Measurements from ENCODE around the gene PRSS12. TPM values are rescaled to one million over a fixed set of nuclear protein-coding genes. Genes with fewer than 3 reads are reported as not detected.
"Not testable (repeated sequence)": the region's sequence is repeated elsewhere in the genome, so short reads cannot be mapped to it uniquely, and the experiment has no call there.

PRSS12 gene
- total RNA-seq, 1 donor from 2014 or later: 13.1 TPM

DNA sequence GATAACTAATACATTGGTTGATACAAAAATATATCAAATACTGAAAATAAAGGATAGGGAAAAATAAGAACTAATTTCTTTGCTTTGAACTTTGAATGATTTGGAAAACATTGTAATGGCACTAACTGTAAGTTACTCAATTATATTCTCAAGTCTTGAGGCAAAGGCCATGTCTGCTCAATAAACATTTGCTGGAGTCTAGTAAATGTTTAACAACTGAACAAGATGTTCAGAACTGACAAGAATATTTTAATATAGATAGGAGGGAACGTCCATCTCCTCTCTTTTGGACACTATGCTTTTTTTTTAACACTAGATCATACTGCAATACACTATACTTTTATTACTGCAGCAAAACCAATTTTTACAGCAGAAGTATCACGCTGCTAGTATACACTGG is 76.2 kb downstream of the PRSS12 start:
- no peak for DNase-seq

DNA sequence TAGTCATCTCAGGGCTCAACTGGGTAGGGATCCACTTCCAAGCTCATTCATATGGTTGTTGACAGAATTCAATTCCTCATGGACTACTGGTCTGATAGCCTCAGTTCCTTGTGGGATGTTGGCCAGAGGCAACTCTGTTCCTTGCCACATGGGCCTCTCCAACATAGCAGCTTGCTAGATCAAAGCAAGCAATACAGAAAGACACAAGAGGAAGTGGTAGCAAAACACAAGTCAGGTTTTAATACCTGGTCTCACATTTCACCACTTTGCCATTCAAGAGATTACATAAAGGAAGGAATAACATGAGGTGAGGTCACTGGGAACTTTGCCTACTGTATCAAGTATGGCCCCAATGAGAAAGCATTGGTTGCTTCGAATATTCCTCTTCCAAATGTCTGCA is 79.2 kb downstream of the PRSS12 start:
- no peak for DNase-seq

DNA sequence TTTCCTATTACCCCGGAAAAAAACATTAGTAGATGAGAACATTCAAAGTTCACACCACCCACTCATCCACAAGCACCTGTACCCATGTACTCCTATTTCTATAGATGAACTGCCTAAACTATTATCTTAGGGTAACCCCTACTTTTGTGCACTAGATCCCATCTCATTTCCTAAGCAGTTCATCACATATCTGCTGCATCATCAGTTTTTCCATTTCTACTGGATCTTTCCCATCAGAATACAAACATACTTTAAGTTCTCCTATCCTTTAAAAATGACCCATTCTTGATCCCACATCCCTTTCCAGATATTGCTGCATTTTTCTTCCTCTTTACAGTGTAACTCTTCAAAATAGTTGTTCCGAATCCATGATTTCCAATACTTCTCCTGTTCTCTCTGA is 81.0 kb downstream of the PRSS12 start:
- no peak for DNase-seq

DNA sequence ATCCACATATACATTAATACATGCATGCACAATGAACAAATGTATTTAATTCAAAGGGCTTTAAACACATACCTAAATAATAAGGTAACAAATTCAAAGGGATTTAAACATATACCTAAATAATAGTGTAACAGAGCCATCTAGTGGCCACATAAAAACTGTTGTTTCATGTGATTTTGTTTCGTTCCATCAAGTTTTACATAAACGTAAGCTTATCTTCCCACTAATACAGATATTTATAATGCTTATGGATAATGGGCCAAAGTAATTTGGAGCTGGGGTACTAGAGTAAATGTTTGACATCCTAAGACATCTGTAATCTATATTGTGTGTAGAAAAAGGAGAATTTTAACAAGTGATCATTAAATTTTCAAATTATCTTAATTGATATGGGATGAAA is 82.3 kb downstream of the PRSS12 start:
- DNase-seq: no peak

DNA sequence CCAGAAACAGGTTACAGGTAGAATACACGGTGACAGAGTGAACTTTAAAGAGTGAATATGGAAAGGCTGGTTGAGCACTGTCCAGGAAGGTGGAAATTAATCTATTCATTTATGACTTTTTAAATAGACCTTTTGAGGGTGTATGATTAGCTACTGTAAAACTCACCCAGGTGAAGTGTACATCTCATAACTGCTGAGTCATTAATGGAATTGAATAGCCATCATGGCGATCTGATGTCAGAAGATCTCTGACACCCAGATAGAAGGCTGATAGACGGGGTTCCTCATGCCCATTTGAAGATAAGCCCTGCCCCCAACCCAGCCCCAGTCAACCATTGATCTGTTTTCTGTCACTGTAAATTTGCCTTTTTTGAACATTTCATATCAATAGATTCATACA is 84.0 kb downstream of the PRSS12 start:
- no peak for DNase-seq

DNA sequence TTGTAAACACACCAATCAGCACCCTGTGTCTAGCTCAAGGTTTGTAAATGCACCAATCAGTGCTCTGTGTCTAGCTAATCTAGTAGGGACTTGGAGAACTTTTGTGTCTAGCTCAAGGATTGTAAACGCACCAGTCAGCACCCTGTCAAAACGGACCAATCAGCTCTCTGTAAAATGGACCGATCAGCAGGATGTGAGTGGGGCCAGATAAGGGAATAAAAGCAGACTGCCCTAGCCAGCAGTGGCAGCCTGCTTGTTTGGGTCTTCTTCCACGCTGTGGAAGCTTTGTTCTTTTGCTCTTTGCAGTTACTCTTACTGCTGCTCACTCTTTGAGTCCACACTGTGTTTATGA is 86.7 kb downstream of the PRSS12 start:
- DNase-seq: not testable (repeated sequence)

DNA sequence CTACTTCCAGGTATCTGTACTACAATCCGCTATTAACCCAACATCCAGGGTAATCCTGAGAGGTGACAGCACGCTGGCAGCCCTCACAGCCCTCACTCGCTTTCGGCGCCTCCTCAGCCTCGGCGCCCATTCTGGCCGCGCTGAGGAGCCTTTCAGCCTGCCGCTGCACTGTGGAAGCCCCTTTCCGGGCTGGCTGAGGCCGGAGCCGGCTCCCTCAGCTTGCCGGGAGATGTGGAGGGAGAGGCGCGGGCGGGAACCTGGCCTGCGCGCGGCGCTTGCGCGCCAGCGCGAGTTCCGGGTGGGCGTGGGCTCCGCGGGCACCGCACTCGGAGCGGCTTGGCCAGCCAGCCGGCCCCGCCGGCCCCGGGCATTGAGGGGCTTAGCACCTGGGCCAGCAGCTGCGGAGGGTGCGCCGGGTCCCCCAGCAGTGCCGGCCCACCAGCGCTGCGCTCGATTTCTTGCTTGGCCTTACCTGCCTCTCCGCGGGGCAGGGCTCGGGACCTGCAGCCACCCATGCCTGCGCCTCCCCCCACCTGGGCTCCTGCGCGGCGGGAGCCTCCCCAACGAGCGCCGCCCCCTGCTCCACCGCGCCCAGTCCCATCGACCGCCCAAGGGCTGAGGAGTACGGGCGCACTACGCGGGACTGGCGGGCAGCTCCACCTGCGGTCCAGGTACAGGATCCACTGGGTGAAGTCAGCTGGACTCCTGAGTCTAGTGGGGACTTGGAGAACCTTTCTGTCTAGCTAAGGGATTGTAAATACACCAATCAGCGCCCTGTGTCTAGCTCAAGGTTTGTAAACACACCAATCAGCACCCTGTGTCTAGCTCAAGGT is 87.3 kb downstream of the PRSS12 start:
- DNase-seq: no peak

DNA sequence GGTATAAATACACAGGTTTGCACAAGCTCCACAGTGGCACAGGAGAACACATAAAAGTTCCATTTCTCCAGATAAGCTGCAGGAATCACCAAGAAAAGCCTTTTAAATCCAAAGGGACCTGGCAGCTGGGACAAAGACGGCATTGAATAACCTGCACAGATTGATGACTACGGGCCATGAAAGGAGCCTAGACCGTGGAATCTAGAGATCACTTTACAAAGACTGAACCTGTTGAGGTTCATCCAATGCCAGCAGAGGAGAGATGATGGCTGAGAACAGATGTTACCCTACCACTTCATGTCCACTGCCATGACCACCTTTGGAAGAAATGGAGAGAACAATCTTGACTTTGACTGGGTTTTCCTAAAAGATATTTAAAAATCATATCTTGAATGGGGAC is 88.7 kb downstream of the PRSS12 start:
- DNase-seq: no peak

DNA sequence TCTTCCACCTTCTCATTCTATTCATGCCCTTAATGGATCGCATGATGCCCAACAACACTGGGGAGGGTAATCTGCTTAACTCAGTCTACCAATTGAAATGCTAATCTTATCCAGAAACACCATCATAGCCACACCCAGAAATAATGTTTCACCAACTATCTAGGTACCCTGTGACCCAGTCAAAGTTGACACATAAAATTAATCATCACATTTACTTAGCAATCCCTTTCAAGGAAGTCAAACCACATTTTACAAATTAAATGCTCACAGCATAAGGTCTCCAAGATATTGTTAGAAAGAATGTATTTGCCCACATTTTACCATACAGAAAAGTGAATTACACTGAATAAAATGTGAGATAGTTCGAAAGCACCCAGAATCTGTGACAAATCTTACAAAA is 92.5 kb downstream of the PRSS12 start:
- no peak for DNase-seq

DNA sequence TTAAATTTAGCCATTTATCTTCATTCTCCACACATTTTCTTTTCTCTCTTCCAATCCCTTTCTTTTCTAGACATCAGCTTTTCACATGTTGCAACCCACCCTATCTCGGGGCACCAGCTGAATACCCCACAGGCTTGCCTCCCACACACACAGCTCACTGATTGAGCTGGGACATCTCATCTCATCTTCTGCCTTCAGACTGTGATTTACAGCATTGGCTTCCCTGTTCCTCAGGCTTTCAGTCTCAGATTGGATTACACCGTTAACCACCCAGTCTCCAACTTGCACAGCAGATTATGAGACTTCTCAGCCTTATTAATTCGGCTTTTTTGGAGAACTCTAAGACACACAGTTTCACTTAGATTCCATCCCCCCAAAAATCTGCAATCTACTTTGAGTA is 93.7 kb downstream of the PRSS12 start:
- DNase-seq: no peak

DNA sequence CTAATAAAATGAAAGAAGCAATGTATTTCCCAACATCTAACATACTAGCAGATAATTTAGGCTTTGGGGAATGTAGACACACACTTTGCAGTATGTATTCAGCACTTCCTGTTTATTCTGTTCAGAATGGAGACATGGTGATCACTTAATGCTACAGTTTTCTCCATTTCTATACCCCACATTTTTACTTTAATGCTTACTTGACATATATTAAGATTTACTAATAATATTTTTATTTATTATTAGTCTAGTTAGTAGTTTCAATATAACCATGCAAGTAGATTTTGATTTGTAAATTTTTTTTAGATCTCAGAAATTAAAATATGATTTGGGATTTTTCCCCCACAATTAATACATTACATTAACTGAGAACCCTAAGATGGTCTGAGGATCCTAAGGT is 98.4 kb downstream of the PRSS12 start:
- DNase-seq: no peak

DNA sequence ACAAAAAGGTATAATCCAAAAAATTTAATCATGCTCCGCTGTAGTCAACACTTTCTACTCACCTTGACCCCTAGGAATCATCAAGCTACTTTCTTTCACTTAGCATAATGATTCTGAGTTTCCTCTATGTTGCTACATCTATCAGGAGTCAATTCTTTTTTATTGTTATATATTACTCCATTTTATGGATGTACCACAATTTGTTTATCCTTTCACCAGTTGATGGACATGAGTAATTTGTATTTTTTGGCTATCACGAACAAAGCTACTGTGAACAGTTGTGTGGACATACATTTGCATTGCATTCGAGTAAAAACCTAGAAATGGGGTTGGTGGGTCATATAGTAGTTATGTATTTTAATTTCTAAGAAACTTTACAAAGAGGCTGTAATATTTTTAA is 102.9 kb downstream of the PRSS12 start:
- DNase-seq: no peak

DNA sequence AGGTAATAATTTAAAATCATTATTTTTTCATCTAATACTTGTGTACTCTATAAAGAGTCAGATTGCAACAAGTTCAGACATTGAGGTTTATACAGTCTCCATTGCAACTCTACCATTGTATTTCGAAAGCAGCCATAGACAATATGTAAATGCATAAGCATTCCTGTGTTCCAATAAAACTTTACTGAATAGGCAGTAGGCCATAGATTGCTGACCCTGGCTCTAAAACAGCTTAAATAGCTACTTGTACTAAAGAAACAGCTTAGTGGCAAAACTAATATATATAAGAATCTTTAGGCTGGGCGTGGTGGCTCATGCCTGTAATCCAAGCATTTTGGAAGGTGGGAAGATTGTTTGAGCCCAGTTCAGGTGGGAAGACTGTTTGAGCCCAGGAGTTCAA is 115.3 kb downstream of the PRSS12 start:
- no peak for DNase-seq

DNA sequence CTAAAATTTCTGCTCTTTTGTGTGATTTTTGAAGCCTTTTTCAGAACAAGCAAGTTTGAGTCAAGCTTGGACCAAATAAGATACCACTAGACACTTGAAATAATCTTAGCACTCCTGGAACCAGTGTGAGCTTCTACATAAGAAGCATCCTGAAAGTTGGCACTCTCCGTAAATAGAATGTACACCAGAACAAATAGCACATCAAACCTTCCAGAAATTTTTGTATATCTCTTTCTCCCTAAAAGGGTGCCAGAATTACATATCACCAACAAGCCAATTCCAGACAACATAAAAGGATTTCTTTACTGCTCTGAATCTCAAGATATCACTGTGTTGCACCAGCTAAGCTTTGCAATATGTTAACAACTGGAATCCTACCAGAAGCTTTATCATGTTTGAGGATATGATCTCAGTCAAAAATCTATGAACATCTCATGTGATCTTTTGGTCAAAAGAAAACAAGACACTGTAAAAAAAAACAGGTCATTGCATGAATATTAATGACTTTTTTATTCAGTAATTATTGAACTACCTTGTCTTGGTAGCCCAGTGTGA is 117.2 kb downstream of the PRSS12 start:
- DNase-seq: no peak

Small RNA genes lying within 50 kb of the gene (small RNA-seq; reads per million reads assigned to genes)
- gene SNORA24 (ENCODE audit: low replicate concordance): not detected

Data from skin of body (tissue), 3 donors.